ENCODE data around the gene PNMA6F.

DNA sequence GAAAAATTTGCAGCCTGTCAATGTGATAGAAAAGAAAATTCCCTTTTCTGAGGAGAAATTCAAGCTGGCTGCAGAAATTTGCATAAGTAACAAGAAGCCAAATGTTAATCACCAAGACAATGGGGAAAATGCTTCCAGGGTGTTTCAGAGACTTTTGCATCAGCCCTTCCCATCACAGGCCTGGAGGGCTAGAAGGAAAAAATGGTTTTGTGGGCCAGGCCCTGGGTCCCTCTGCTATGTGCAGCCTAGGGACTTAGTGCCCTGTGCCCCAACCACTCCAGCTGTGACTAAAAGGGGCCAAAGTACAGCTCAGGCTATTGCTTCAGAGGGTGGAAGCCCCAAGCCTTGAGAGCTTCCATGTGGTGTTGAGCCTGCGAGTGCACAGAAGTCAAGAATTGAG, 36.3 kb upstream of the PNMA6F start:
- TF ChIP-seq POLR2A (IDR thresholded peaks at IDR 0.05) (no peak), CTCF (IDR thresholded peaks at IDR 0.05) (no peak)

All from uterus (tissue), 2 donors.